ENCODE data around the gene ING5.

- TF ChIP-seq, protein P1, sequence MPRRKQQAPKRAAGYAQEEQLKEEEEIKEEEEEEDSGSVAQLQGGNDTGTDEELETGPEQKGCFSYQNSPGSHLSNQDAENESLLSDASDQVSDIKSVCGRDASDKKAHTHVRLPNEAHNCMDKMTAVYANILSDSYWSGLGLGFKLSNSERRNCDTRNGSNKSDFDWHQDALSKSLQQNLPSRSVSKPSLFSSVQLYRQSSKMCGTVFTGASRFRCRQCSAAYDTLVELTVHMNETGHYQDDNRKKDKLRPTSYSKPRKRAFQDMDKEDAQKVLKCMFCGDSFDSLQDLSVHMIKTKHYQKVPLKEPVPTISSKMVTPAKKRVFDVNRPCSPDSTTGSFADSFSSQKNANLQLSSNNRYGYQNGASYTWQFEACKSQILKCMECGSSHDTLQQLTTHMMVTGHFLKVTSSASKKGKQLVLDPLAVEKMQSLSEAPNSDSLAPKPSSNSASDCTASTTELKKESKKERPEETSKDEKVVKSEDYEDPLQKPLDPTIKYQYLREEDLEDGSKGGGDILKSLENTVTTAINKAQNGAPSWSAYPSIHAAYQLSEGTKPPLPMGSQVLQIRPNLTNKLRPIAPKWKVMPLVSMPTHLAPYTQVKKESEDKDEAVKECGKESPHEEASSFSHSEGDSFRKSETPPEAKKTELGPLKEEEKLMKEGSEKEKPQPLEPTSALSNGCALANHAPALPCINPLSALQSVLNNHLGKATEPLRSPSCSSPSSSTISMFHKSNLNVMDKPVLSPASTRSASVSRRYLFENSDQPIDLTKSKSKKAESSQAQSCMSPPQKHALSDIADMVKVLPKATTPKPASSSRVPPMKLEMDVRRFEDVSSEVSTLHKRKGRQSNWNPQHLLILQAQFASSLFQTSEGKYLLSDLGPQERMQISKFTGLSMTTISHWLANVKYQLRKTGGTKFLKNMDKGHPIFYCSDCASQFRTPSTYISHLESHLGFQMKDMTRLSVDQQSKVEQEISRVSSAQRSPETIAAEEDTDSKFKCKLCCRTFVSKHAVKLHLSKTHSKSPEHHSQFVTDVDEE (CRISPR knock-in tag; IDR thresholded peaks at IDR 0.05): no peak
- TF ChIP-seq, protein P2, sequence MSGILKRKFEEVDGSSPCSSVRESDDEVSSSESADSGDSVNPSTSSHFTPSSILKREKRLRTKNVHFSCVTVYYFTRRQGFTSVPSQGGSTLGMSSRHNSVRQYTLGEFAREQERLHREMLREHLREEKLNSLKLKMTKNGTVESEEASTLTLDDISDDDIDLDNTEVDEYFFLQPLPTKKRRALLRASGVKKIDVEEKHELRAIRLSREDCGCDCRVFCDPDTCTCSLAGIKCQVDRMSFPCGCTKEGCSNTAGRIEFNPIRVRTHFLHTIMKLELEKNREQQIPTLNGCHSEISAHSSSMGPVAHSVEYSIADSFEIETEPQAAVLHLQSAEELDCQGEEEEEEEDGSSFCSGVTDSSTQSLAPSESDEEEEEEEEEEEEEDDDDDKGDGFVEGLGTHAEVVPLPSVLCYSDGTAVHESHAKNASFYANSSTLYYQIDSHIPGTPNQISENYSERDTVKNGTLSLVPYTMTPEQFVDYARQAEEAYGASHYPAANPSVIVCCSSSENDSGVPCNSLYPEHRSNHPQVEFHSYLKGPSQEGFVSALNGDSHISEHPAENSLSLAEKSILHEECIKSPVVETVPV (CRISPR knock-in tag; IDR thresholded peaks at IDR 0.05): no peak
- no peak for TF ChIP-seq ARNTL (CRISPR knock-in tag; IDR thresholded peaks at IDR 0.05; ENCODE audit: borderline replicate concordance, low read depth)
- no peak for TF ChIP-seq TCF4 (CRISPR knock-in tag; IDR thresholded peaks at IDR 0.05; ENCODE audit: borderline replicate concordance)
- TF ChIP-seq ESRRG (CRISPR knock-in tag; IDR thresholded peaks at IDR 0.05): no peak
- TF ChIP-seq GLIS3 (CRISPR knock-in tag; IDR thresholded peaks at IDR 0.05): no peak
- TF ChIP-seq ZC3H10 (CRISPR knock-in tag; IDR thresholded peaks at IDR 0.05): no peak
- TF ChIP-seq, protein P3, sequence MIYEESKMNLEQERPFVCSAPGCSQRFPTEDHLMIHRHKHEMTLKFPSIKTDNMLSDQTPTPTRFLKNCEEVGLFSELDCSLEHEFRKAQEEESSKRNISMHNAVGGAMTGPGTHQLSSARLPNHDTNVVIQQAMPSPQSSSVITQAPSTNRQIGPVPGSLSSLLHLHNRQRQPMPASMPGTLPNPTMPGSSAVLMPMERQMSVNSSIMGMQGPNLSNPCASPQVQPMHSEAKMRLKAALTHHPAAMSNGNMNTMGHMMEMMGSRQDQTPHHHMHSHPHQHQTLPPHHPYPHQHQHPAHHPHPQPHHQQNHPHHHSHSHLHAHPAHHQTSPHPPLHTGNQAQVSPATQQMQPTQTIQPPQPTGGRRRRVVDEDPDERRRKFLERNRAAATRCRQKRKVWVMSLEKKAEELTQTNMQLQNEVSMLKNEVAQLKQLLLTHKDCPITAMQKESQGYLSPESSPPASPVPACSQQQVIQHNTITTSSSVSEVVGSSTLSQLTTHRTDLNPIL (CRISPR knock-in tag; IDR thresholded peaks at IDR 0.05; ENCODE audit: low read depth): no peak
- no peak for TF ChIP-seq ZFP30 (CRISPR knock-in tag; IDR thresholded peaks at IDR 0.05)
- TF ChIP-seq ZFP3 (CRISPR knock-in tag; IDR thresholded peaks at IDR 0.05): no peak
- TF ChIP-seq RARB (CRISPR knock-in tag; IDR thresholded peaks at IDR 0.05): no peak
These were observed 68.0 kb downstream of the ING5 start for GRCh38 chr2:241769819-241770184.

All from SK-N-SH treated with all-trans-retinoic acid at 6 μM for 48 hours (cell line).